ENCODE results near the gene ELFN2.

Gene ELFN2

DNA sequence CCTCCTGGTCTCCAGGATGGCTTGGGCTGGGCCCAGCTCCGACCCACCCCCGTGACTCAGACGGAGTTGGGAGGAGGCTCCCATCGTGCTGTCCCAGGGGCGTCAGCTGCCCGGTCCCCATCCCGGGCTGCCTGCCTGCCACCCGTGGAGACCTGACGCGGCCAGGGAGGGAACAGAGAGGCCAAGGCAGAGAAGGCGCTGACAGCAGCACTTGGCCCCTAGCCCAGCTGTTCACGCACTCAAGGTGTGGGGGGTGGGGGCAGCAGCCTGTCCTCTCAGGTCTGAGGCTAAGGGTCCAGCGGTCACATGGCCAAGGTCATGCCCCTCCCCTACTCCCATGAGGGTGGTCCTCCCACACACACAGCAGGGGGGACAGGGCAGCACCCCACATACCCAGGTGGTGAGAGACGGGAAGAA is 48.6 kb downstream of the ELFN2 start:
- Histone ChIP-seq H3K4me2 (ENCODE audit: low read length) (no peak overlapping the region), H3K9me2 (replicated peaks; ENCODE audit: control insufficient read depth, low read length) (no peaks in the 10 kb centered on the region), H3K79me2 (ENCODE audit: control insufficient read depth, low read length) (no peaks in the 10 kb centered on the region)

DNA sequence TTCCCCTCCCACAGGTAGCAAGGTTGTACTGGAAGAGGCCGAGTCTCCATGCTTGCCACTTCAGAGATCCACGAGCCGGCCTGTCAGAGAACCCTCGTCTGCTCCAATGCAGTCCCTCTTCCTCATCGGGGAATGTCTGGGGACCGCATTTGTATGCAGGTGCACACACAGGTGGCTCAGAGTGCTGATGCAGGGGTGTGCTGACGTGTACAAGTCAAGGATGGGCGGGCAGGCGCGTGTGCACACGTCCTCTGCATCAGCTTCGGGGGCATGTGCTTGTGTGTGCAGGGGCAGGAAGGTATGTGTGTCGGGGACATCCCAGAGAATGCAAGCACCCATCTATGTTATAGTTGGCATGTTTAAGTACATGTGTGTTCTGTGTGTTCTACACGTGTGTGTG is 49.4 kb downstream of the ELFN2 start:
- H3K4me1 ChIP-seq (ENCODE audit: control insufficient read depth, low read length): peaks cover 44% of the 10 kb centered on the region

More for the DNA sequence above, 48.6 kb downstream of the ELFN2 start:
- Histone ChIP-seq H3F3A (ENCODE audit: control insufficient read depth, insufficient read depth) (no peaks in the 10 kb centered on the region), H3K27ac (ENCODE audit: low read depth, low read length) (no peak overlapping the region), H3K4me1 (ENCODE audit: control insufficient read depth, low read length) (peaks cover 44% of the 10 kb centered on the region), H3K9me3 (ENCODE audit: control insufficient read depth, insufficient read depth, low read length) (no peaks in the 10 kb centered on the region), H3K36me3 (ENCODE audit: control insufficient read depth, low read length) (no peaks in the 10 kb centered on the region), H3K27me3 (ENCODE audit: control insufficient read depth, low read length) (peaks cover 59% of the 10 kb centered on the region), H4K20me1 (ENCODE audit: control insufficient read depth, insufficient read depth, low read depth, low read length) (no peaks in the 10 kb centered on the region), H3K4me3 (ENCODE audit: low read length) (no peak overlapping the region)
- TF ChIP-seq EZH2phosphoT487 (IDR thresholded peaks at IDR 0.05; ENCODE audit: borderline replicate concordance, low read length): no peak
- TF ChIP-seq, protein P1, sequence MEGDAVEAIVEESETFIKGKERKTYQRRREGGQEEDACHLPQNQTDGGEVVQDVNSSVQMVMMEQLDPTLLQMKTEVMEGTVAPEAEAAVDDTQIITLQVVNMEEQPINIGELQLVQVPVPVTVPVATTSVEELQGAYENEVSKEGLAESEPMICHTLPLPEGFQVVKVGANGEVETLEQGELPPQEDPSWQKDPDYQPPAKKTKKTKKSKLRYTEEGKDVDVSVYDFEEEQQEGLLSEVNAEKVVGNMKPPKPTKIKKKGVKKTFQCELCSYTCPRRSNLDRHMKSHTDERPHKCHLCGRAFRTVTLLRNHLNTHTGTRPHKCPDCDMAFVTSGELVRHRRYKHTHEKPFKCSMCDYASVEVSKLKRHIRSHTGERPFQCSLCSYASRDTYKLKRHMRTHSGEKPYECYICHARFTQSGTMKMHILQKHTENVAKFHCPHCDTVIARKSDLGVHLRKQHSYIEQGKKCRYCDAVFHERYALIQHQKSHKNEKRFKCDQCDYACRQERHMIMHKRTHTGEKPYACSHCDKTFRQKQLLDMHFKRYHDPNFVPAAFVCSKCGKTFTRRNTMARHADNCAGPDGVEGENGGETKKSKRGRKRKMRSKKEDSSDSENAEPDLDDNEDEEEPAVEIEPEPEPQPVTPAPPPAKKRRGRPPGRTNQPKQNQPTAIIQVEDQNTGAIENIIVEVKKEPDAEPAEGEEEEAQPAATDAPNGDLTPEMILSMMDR (IDR thresholded peaks at IDR 0.05; ENCODE audit: low read depth, low read length, poor library complexity, severe bottlenecking): no peak

DNA sequence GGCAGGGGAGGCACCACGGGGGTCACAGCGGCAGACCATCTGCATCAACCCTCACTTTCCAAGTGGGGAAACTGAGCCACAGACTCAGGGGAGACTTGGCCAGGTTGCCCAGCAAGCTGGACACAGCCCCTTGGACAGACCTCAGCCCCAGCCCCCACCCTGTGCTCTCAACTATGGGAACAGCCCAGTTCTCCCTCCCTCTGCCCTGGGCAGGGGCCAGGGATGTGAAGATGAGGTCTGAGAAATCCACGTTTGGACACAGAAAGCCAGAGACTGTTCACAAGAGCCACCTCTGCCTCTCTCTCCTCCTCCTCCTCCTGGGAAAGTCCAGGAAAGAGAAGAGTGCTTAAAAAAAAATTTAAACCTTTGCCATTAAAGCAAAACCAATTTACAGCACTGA is 50.1 kb downstream of the ELFN2 start:
- H3K79me2 ChIP-seq (ENCODE audit: control insufficient read depth, low read length): no peaks in the 10 kb centered on the region
- TF ChIP-seq, protein P1 (IDR thresholded peaks at IDR 0.05; ENCODE audit: low read depth, low read length, poor library complexity, severe bottlenecking): no peak
- no peak for TF ChIP-seq EZH2phosphoT487 (IDR thresholded peaks at IDR 0.05; ENCODE audit: borderline replicate concordance, low read length)
- H3K27ac ChIP-seq (ENCODE audit: low read depth, low read length): no peak overlapping the region
- no peaks in the 10 kb centered on the region for H3F3A ChIP-seq (ENCODE audit: control insufficient read depth, insufficient read depth)
- no peaks in the 10 kb centered on the region for H3K36me3 ChIP-seq (ENCODE audit: control insufficient read depth, low read length)
- peak overlapping the region; percentile 39 for H3K4me2 ChIP-seq (ENCODE audit: low read length)
- H4K20me1 ChIP-seq (ENCODE audit: control insufficient read depth, insufficient read depth, low read depth, low read length): no peaks in the 10 kb centered on the region
- H3K9me3 ChIP-seq (ENCODE audit: control insufficient read depth, insufficient read depth, low read length): no peaks in the 10 kb centered on the region
- H3K27me3 ChIP-seq (ENCODE audit: control insufficient read depth, low read length): peaks cover 53% of the 10 kb centered on the region
- H3K9me2 ChIP-seq (replicated peaks; ENCODE audit: control insufficient read depth, low read length): no peaks in the 10 kb centered on the region
- H3K4me3 ChIP-seq (ENCODE audit: low read length): no peak overlapping the region
- H3K4me1 ChIP-seq (ENCODE audit: control insufficient read depth, low read length): peaks cover 44% of the 10 kb centered on the region

More for the DNA sequence above, 49.4 kb downstream of the ELFN2 start:
- H3K36me3 ChIP-seq (ENCODE audit: control insufficient read depth, low read length): no peaks in the 10 kb centered on the region
- no peaks in the 10 kb centered on the region for H3F3A ChIP-seq (ENCODE audit: control insufficient read depth, insufficient read depth)
- peak overlapping the region; percentile 39 for H3K4me2 ChIP-seq (ENCODE audit: low read length)
- H3K9me3 ChIP-seq (ENCODE audit: control insufficient read depth, insufficient read depth, low read length): no peaks in the 10 kb centered on the region
- no peaks in the 10 kb centered on the region for H3K9me2 ChIP-seq (replicated peaks; ENCODE audit: control insufficient read depth, low read length)
- no peak overlapping the region for H3K4me3 ChIP-seq (ENCODE audit: low read length)
- peaks cover 58% of the 10 kb centered on the region for H3K27me3 ChIP-seq (ENCODE audit: control insufficient read depth, low read length)
- no peak overlapping the region for H3K27ac ChIP-seq (ENCODE audit: low read depth, low read length)
- H4K20me1 ChIP-seq (ENCODE audit: control insufficient read depth, insufficient read depth, low read depth, low read length): no peaks in the 10 kb centered on the region
- no peak for TF ChIP-seq EZH2phosphoT487 (IDR thresholded peaks at IDR 0.05; ENCODE audit: borderline replicate concordance, low read length)
- TF ChIP-seq, protein P1 (IDR thresholded peaks at IDR 0.05; ENCODE audit: low read depth, low read length, poor library complexity, severe bottlenecking): no peak
- H3K79me2 ChIP-seq (ENCODE audit: control insufficient read depth, low read length): no peaks in the 10 kb centered on the region

Measured in DOHH2 (cell line).